Heart right ventricle (tissue), 16 donors: Measurements from ENCODE around the gene ATP6V0E1. TPM values are rescaled to one million over a fixed set of nuclear protein-coding genes. Genes with fewer than 3 reads are reported as not detected.

Experiments
- ATAC-seq, 8 donors: fragments of 200-7000 bp; cut with Tn5 transposase; one replicate each; pipeline ENCODE4 v1.9.1; 2020; ENCODE audit warnings: mild to moderate bottlenecking in 8 of 8, moderate library complexity in 8 of 8, moderate number of reproducible peaks in 1 of 8
- DNase-seq, 2 donors: peaks; one replicate each; pipeline ENCODE4 v3.0.0-alpha.2; 2020
- H3K27ac ChIP-seq, 10 donors: fragments of 200-600 bp; sonication (generic) in 2 of 10; one replicate each; pipeline versions ENCODE4 v1.5.0 to v1.8.0; 2020 to 2022; ENCODE audit warnings: mild to moderate bottlenecking in 3 of 10
- H3K27me3 ChIP-seq, 7 donors: fragments of 200-600 bp; one replicate each; pipeline ENCODE4 v1.8.0; 2021 to 2022; ENCODE audit warnings: mild to moderate bottlenecking in 2 of 7
- H3K36me3 ChIP-seq, 9 donors: fragments of 200-600 bp; sonication (generic) in 1 of 9; one replicate each; pipeline versions ENCODE4 v1.5.0 to v1.8.0; 2020 to 2022; ENCODE audit warnings: mild to moderate bottlenecking in 2 of 9
- H3K4me1 ChIP-seq, 9 donors: fragments of 200-600 bp; sonication (generic) in 1 of 9; one replicate each; pipeline versions ENCODE4 v1.5.0 to v1.8.0; 2020 to 2022; ENCODE audit warnings: mild to moderate bottlenecking in 4 of 9
- H3K4me3 ChIP-seq, 10 donors: fragments of 200-600 bp; sonication (generic) in 2 of 10; one replicate each; pipeline versions ENCODE4 v1.5.0 to v1.8.0; 2020 to 2022; ENCODE audit warnings: mild to moderate bottlenecking in 7 of 10, moderate library complexity in 2 of 10
- H3K9me3 ChIP-seq, 11 donors: fragments of 200-600 bp in 10 of 11; sonication (generic) in 2 of 11; one replicate each; pipeline versions ENCODE4 v1.5.0 to v1.8.0; 2013 to 2022; ENCODE audit warnings: mild to moderate bottlenecking in 2 of 11, control low read depth in 1 of 11, moderate library complexity in 1 of 11
- WGBS, 2 donors: extraction: QIAGEN DNeasy Blood & Tissue Kit; methylation state at CpG; one replicate each; pipeline ENCODE4 v1.1.7; 2013; ENCODE audit warnings: inconsistent platforms in 1 of 2; 5-methylcytosine and 5-hydroxymethylcytosine counted together
- intact Hi-C, 10 donors: fragments of 100-400 bp; cut with DNase I; formaldehyde crosslinking; loops; one replicate each; pipeline versions ENCODE4 v1.11.1 to v1.14.2; 2022
- polyA plus RNA-seq, 2 donors: library from polyadenylated mRNA; stranded (reverse); fragments of 200-250 nt; gene quantifications; one replicate each; pipeline ENCODE4 v1.2.3, GENCODE V29; 2013
- total RNA-seq, 10 donors: library from RNA; stranded (reverse); fragmentation: NEBNext Ultra II Directional in 3 of 10; extraction: Animal tissue kit (Norgen Biotek cat#: 25700) in 3 of 10; gene quantifications; one replicate each; pipeline versions ENCODE4 v1.2.1 to v1.2.4, GENCODE V29; 2021 to 2023
- TF ChIP-seq, protein P1 (sequence below), 9 donors: fragments of 200-600 bp; sonication (generic) in 2 of 9; IDR thresholded peaks; one replicate each; pipeline versions ENCODE4 v1.5.0 to v1.8.0; 2021 to 2022; ENCODE audit warnings: antibody characterized with exemption in 9 of 9, mild to moderate bottlenecking in 5 of 9, moderate library complexity in 1 of 9
- donor health status: Arrhythmogenic right ventricular cardiomyopathy.
- donor health status: ischemic (EF 13 %, LVEDD 7.1; RV severe dilation, severe dysfunction).
- donor health status: healthy with polysubstance abuse.
- donor health status: DM: no; HTN: yes; CAD: no.
- donor health status: DM: no; HTN: no; CAD: no.
- donor health status: ischemic (EF 25% LVEDD 6.9; RV normal size, moderate dysfunction).
- donor health status: ischemic (EF 25% LVEDD 5.7; RV mildly dilated, moderate dysfunction).
- donor health status: healthy.
- donor health status: DM: yes; HTN: yes; CAD: no.
- donor health status: Ischemic cardiomyopathy.
- donor health status: ischemic (EF 35%, LVEDD 5.7; RV mildly dilated, moderate dysfunction).
- donor health status: nonischemic (EF 11% LVEDD 7.7; RV severe dilation, severe dysfunction).
- donor health status: DM: yes; HTN: yes; CAD: no.
- donor health status: PGD.
- donor health status: ischemic (EF 29% LVEDD 5.4; RV normal size, mild dysfunction).
- donor health status: nonischemic (EF 23%, LVEDD 6.1; RV moderate dilation, normal function).

Gene ATP6V0E1
- total and polyA plus RNA-seq, 12 donors = 134 to 271 (median 194) TPM

DNA sequence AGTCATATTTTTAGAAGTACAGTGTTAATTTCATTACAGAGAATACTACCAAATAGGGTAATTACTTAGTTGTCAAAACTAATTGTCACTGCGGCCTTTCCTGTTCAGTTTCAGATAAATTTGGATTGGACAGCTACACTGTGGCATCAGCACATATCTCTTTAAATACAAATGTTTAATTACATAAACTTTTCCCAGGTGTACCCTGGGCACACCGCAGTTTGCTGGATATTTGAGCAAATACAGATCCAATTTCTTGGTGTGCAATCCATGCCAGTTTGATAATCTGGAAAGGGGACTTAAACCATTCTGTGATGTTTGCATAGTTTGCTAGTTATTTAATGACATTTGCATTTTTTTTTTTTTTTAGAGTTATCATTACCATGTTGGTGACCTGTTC, 10.8 kb downstream of the ATP6V0E1 start:
- H3K9me3 ChIP-seq = no peaks in the 10 kb centered on the region
- TF ChIP-seq, protein P1, sequence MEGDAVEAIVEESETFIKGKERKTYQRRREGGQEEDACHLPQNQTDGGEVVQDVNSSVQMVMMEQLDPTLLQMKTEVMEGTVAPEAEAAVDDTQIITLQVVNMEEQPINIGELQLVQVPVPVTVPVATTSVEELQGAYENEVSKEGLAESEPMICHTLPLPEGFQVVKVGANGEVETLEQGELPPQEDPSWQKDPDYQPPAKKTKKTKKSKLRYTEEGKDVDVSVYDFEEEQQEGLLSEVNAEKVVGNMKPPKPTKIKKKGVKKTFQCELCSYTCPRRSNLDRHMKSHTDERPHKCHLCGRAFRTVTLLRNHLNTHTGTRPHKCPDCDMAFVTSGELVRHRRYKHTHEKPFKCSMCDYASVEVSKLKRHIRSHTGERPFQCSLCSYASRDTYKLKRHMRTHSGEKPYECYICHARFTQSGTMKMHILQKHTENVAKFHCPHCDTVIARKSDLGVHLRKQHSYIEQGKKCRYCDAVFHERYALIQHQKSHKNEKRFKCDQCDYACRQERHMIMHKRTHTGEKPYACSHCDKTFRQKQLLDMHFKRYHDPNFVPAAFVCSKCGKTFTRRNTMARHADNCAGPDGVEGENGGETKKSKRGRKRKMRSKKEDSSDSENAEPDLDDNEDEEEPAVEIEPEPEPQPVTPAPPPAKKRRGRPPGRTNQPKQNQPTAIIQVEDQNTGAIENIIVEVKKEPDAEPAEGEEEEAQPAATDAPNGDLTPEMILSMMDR (IDR thresholded peaks at IDR 0.05) = no peak

GRCh38 chr5:172999372-172999973, 15.9 kb downstream of the ATP6V0E1 start:
- Histone ChIP-seq H3K4me1 (peaks cover 10 to 57% (median 48%) of the 10 kb centered on the region in 9 donors), H3K9me3 (no peaks in the 10 kb centered on the region), H3K36me3 (peaks cover 0 to 48% (median 15%) of the 10 kb centered on the region in 9 donors), H3K27me3 (no peaks in the 10 kb centered on the region), H3K27ac (peak overlapping the region in 2 of 10 donors; percentile 0 to 2), H3K4me3 (no peak overlapping the region)
- ATAC-seq (peak in 1 of 8 donors; percentile 24), DNase-seq (no peak)
- intact Hi-C loops = loop anchor here in 1 of 10 donors (10.0 kb wide), 1 partner anchor 135 kb away; no protein-coding TSS in a partner anchor
- TF ChIP-seq, protein P1 (IDR thresholded peaks at IDR 0.05) = no peak
- WGBS, 2 donors = 87 to 98% methylated on average over 3 of the region's 3 CpGs

More for the DNA sequence above, 10.8 kb downstream of the ATP6V0E1 start:
- Histone ChIP-seq H3K36me3 (peaks cover 0 to 90% (median 18%) of the 10 kb centered on the region in 9 donors), H3K4me3 (no peak overlapping the region), H3K27ac (no peak overlapping the region), H3K27me3 (no peaks in the 10 kb centered on the region), H3K4me1 (peaks cover 0 to 16% (median 3%) of the 10 kb centered on the region in 9 donors)
- DNase-seq (no peak), ATAC-seq (no peak)
- WGBS, 2 donors = 96 to 99% methylated on average over 2 of the region's 2 CpGs
- intact Hi-C loops = loop anchor here in 1 of 10 donors (10.0 kb wide), 1 partner anchor 140 kb away; no protein-coding TSS in a partner anchor

GRCh38 chr5:172999974-173000373, 16.4 kb downstream of the ATP6V0E1 start:
- H3K27ac ChIP-seq = peak overlapping the region in 1 of 10 donors; percentile 2
- 29 to 43% methylated on average over 1 of the region's 1 CpG for WGBS, 2 donors
- H3K4me1 ChIP-seq = peaks cover 14 to 62% (median 50%) of the 10 kb centered on the region in 9 donors
- H3K4me3 ChIP-seq = no peak overlapping the region
- TF ChIP-seq, protein P1 (IDR thresholded peaks at IDR 0.05) = no peak
- intact Hi-C loops = loop anchor here in 3 of 10 donors (10.0 kb wide), 2 partner anchors 135 to 285 kb away; no protein-coding TSS in a partner anchor
- ATAC-seq (no peak), DNase-seq (no peak)
- no peaks in the 10 kb centered on the region for H3K9me3 ChIP-seq
- H3K27me3 ChIP-seq = no peaks in the 10 kb centered on the region
- peaks cover 0 to 43% (median 14%) of the 10 kb centered on the region in 9 donors for H3K36me3 ChIP-seq

GRCh38 chr5:173001229-173001841, 17.8 kb downstream of the ATP6V0E1 start:
- Histone ChIP-seq H3K9me3 (no peaks in the 10 kb centered on the region), H3K4me1 (peaks cover 14 to 68% (median 50%) of the 10 kb centered on the region in 9 donors), H3K27me3 (no peaks in the 10 kb centered on the region), H3K36me3 (peaks cover 0 to 30% (median 3%) of the 10 kb centered on the region in 9 donors), H3K27ac (no peak overlapping the region), H3K4me3 (no peak overlapping the region)
- 83% methylated on average over 9 of the region's 9 CpGs for WGBS, 2 donors
- DNase-seq = no peak
- TF ChIP-seq, protein P1 (IDR thresholded peaks at IDR 0.05) = no peak
- ATAC-seq = peak in 1 of 8 donors; percentile 37
- intact Hi-C loops = loop anchor here in 2 of 10 donors (10.0 kb wide), 1 partner anchor 283 kb away; no protein-coding TSS in a partner anchor
